Activated T-cell treated with anti-CD3 and anti-CD28 coated beads for 24 hours (primary cell): ENCODE data around the gene DRC1.

Experiments used
- DNase-seq: peaks from one replicate; pipeline ENCODE4 v3.0.0-alpha.2; 2020; ENCODE audit warnings: low read depth

Gene DRC1

DNA sequence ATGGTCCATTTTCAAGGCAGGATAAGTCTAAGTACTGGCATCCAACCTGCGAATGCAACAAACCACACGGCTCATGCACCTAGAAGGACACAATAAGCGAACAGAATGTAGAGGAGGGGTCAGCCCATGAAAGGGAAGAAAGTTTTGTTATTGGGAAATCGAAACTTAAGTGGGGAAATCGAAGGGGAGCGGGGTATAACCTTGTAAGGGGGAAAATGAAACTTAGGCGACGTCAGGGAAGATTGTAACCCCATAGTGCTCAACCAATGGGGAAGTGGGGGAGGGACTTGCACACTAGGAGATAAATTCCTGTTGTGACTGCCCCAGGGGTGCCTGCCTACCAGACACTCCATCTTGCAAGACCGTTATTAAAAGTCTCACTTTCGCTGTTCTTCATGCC lies 91.8 kb downstream of the DRC1 start:
- DNase-seq = no peak

GRCh38 chr2:26494199-26494598 lies 92.5 kb downstream of the DRC1 start:
- no peak for DNase-seq

GRCh38 chr2:26494891-26495290 lies 93.2 kb downstream of the DRC1 start:
- no peak for DNase-seq

DNA sequence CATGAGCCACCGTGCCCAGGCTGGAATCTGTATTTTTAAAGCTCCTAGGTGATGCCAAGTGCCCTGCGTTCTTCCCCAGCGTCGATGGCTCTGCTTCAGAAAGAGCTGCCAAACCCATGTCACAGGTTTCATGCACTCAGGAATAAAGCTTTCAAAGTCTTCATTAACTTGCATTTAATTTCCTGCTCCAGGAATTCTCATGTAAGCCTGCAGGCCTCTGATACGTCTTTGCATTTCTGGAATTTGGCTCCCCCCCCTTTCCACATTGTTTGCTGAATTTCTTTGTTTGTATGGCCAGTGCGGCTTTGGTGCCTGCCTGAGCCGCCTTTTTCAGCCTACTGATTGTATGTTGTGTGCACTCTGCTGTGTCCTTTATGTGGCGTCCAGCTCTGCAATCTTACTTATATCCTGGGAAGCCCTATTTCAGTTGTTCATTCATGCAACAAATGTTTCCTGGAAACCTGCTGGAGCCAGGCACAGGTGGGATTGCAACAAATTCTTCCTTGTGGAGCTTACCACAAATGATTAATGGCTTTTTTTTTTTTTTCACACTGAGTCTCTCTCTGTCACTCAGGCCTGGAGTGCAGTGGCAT lies 94.1 kb downstream of the DRC1 start:
- no peak for DNase-seq

DNA sequence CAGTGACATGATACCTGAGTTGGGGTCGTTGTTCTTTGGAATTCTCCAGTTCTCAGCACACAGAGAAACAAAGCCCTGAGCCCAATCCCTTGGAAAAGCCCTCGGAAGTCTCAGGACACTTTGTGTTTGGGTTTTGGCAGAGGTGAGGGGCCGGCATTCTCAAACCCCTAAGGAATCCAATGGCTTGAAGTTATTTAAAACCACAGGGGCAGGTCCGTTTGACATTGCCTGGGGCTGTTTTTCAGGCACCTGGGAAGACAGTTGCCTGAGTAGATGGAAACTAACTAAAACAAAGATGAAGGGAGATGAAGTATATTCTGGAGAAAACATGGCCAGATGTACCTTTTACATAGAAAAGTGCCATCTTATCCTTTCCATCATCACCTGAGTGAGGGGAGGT lies 98.7 kb downstream of the DRC1 start:
- no peak for DNase-seq

DNA sequence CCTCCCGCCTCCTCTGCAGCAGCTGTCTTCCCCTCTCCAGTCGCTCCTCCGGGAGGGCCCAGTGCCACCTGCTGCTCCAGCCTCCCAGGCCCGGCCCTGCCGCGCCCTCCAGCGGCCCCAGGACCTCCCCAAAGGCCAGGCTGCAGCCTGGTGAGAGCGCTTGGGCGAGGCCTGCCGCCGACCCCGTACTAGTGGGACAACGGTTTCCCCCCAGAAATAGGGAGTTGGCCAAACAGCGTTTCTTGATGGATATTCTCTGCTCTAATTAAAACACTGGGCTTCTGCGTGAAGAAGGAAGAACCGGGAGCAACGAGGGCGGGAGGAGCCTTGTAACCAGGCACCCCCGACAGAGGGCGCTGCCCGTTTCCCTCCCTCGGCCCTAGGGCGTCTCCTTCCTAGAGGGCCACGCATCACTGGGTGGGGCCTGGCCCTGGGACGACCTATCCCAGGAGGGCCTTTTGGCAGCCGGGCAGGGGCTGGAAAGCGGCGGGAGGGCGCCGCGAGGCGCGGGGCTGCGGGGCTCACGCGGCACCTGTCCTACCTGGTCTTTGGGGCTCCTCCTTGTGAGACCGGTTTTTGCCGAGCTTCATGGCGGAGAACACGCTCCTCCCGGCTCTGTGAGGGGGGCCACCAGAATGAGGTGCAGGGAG lies 101.6 kb downstream of the DRC1 start:
- DNase-seq = peak; percentile 81

GRCh38 chr2:26504002-26504401 lies 102.3 kb downstream of the DRC1 start:
- no peak for DNase-seq

DNA sequence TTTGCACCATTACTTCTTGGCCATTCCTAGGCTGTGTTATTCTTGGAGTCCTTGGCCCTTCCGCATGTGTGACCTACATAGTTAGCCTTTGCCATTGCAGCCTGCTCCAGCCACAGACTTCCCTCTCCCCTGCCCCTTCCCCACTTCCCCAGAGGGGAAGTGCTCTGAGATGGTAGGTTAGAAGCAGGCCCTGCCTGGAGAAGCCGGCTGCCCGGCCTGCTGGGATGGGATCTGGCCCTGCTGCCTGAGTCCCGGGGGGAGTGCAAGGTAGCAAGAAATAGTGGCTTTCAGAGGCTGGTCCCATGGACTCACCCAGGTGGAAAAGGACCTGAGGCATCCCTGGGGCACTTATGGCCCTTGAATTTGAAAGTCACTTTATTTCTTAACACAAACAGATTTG lies 104.6 kb downstream of the DRC1 start:
- DNase-seq = no peak
